WTC11 (cell line): Measurements from ENCODE around the gene TNFRSF4.

Source experiments
- ATF1 ChIP-seq: sonication (generic); formaldehyde crosslinking; IDR thresholded peaks from 2 replicates; pipeline ENCODE4 v1.8.1; 2023; ENCODE audit warnings: mild to moderate bottlenecking, moderate library complexity, missing genetic modification reagents
- CTCF ChIP-seq: fragments of 200-600 bp; IDR thresholded peaks from 2 replicates; pipeline ENCODE4 v1.8.0; 2022; ENCODE audit warnings: antibody characterized with exemption
- ELF4 ChIP-seq: sonication (generic); formaldehyde crosslinking; IDR thresholded peaks from 2 replicates; pipeline ENCODE4 v1.8.1; 2022; ENCODE audit warnings: low read depth, mild to moderate bottlenecking, moderate library complexity, missing genetic modification reagents
- EMX1 ChIP-seq: fragments of 250-450 bp; sonication (Bioruptor Pico); IDR thresholded peaks from 2 replicates; pipeline ENCODE4 v1.8.0; 2021; ENCODE audit warnings: mild to moderate bottlenecking
- IRF2 ChIP-seq: sonication (generic); formaldehyde crosslinking; IDR thresholded peaks from 2 replicates; pipeline ENCODE4 v1.8.0; 2022; ENCODE audit warnings: low read depth, missing genetic modification reagents, borderline replicate concordance
- JUN ChIP-seq: sonication (generic); formaldehyde crosslinking; IDR thresholded peaks from 2 replicates; pipeline ENCODE4 v1.8.0; 2023; ENCODE audit warnings: mild to moderate bottlenecking, missing genetic modification reagents
- MAX ChIP-seq: sonication (generic); formaldehyde crosslinking; IDR thresholded peaks from 2 replicates; pipeline ENCODE4 v1.8.0; 2022; ENCODE audit warnings: mild to moderate bottlenecking, missing genetic modification reagents
- SP1 ChIP-seq: sonication (generic); formaldehyde crosslinking; conservative IDR thresholded peaks from 2 replicates; pipeline ENCODE4 v1.8.1; 2022; ENCODE audit warnings: missing genetic modification reagents
- ZNF396 ChIP-seq: fragments of 250-450 bp; sonication (Bioruptor Pico); IDR thresholded peaks from 2 replicates; pipeline ENCODE4 v1.8.0; 2021; ENCODE audit warnings: mild to moderate bottlenecking, moderate library complexity, borderline replicate concordance

- TF ChIP-seq JUN (CRISPR knock-in tag): no peak
- TF ChIP-seq CTCF: no peak
- TF ChIP-seq MAX: no peak; the same call in 1 of the 2 replicates
- no peak for TF ChIP-seq ATF1 (CRISPR knock-in tag)
- TF ChIP-seq ZNF396 (CRISPR knock-in tag): no peak
- no peak for TF ChIP-seq EMX1
- TF ChIP-seq IRF2 (CRISPR knock-in tag): no peak
- no peak for TF ChIP-seq SP1
- no peak for TF ChIP-seq ELF4 (CRISPR knock-in tag)
These were observed 24.1 kb upstream of the TNFRSF4 start for GRCh38 chr1:1237874-1238701.
